Neural cell (in vitro differentiated cells): ENCODE data around the gene BUB3. TPM values are rescaled to one million over a fixed set of nuclear protein-coding genes. Genes with fewer than 3 reads are reported as not detected.
A peak's percentile ranks its signal among the peaks of the same experiment; 100 is the strongest.

Experiments used
- H2AFZ ChIP-seq: fragments of 200-600, 300-800 bp; sonication (generic), shearing (Covaris generic); 2 replicates; pipeline ENCODE4 v1.6.0; 2014; ENCODE audit warnings: low read depth, mild to moderate bottlenecking, antibody characterized with exemption, low read length, moderate library complexity
- H3F3A ChIP-seq: fragments of 200-600 bp; shearing (Covaris generic); 2 replicates; pipeline ENCODE4 v1.6.1; 2016; ENCODE audit warnings: mild to moderate bottlenecking, moderate library complexity, mixed read lengths, antibody characterized with exemption, low read length; ENCODE audit not compliant: insufficient read depth, poor library complexity, severe bottlenecking
- H3K27ac ChIP-seq: fragments of 200-600, 300-800 bp; sonication (generic), shearing (Covaris generic); 2 replicates; pipeline ENCODE4 v1.5.1; 2014; ENCODE audit warnings: mild to moderate bottlenecking, low read length, moderate library complexity
- H3K27me3 ChIP-seq: fragments of 300-800, 200-600 bp; sonication (generic), shearing (Covaris generic); 2 replicates; pipeline ENCODE4 v1.6.0; 2014; ENCODE audit warnings: mild to moderate bottlenecking, low read depth, low read length, moderate library complexity; ENCODE audit not compliant: insufficient read depth
- H3K36me3 ChIP-seq: fragments of 300-800, 200-600 bp; sonication (generic), shearing (Covaris generic); 2 replicates; pipeline ENCODE4 v1.5.1; 2014; ENCODE audit warnings: mild to moderate bottlenecking, antibody characterized with exemption, low read length, moderate library complexity; ENCODE audit not compliant: insufficient read depth
- H3K4me2 ChIP-seq: fragments of 300-800, 200-600 bp; sonication (generic), shearing (Covaris generic); 2 replicates; pipeline ENCODE4 v1.6.0; 2014; ENCODE audit warnings: mild to moderate bottlenecking, low read length
- H3K4me3 ChIP-seq: fragments of 300-800, 200-600 bp; sonication (generic), shearing (Covaris generic); 2 replicates; pipeline ENCODE4 v1.5.1; 2014; ENCODE audit warnings: mild to moderate bottlenecking, low read length, moderate library complexity
- H3K79me2 ChIP-seq: fragments of 200-600 bp; shearing (Covaris generic); replicated peaks from 2 replicates; pipeline ENCODE4 v1.6.0; 2014; ENCODE audit warnings: mild to moderate bottlenecking, low read length, moderate library complexity; ENCODE audit not compliant: insufficient read depth
- H3K9ac ChIP-seq: fragments of 300-800, 200-600 bp; sonication (generic), shearing (Covaris generic); 2 replicates; pipeline ENCODE4 v1.6.1; 2016; ENCODE audit warnings: mild to moderate bottlenecking, low read length, mixed read lengths
- H3K9me2 ChIP-seq: fragments of 200-600 bp; shearing (Covaris generic); 2 replicates; pipeline ENCODE4 v1.6.1; 2016; ENCODE audit warnings: mild to moderate bottlenecking, low read length, mixed read lengths; ENCODE audit not compliant: insufficient read depth
- H3K9me3 ChIP-seq: fragments of 200-600, 300-800 bp; sonication (generic), shearing (Covaris generic); 2 replicates; pipeline ENCODE4 v1.6.1; 2016; ENCODE audit warnings: mild to moderate bottlenecking, mixed run types, low read length, moderate library complexity, mixed read lengths
- H4K20me1 ChIP-seq: fragments of 200-600 bp; shearing (Covaris generic); 2 replicates; pipeline ENCODE4 v1.6.1; 2016; ENCODE audit warnings: mild to moderate bottlenecking, mixed run types; ENCODE audit not compliant: insufficient read depth
- EP300 ChIP-seq: fragments of 450-650 bp; conservative IDR thresholded peaks from 2 replicates; pipeline ENCODE4 v1.6.1; 2014; ENCODE audit warnings: antibody characterized with exemption, mild to moderate bottlenecking, moderate library complexity; ENCODE audit not compliant: poor library complexity, severe bottlenecking
- EZH2 ChIP-seq: fragments of 200-600, 300-800 bp; shearing (Covaris generic), sonication (generic); IDR thresholded peaks from 2 replicates; pipeline ENCODE4 v1.6.1; 2014; ENCODE audit warnings: antibody characterized with exemption, low read length, borderline replicate concordance, mild to moderate bottlenecking; ENCODE audit not compliant: insufficient read depth, poor library complexity, severe bottlenecking
- MXI1 ChIP-seq: fragments of 450-650 bp; conservative IDR thresholded peaks from 2 replicates; pipeline ENCODE4 v1.6.1; 2014; ENCODE audit warnings: antibody characterized with exemption, mild to moderate bottlenecking; ENCODE audit not compliant: poor library complexity, severe bottlenecking
- POLR2AphosphoS5 ChIP-seq: IDR thresholded peaks from 2 replicates; pipeline ENCODE4 v1.6.1; 2012
- RAD21 ChIP-seq: fragments of 450-650 bp; conservative IDR thresholded peaks from 2 replicates; pipeline ENCODE4 v1.6.1; 2014; ENCODE audit warnings: antibody characterized with exemption, mild to moderate bottlenecking, moderate library complexity
- REST ChIP-seq: IDR thresholded peaks from 2 replicates; pipeline ENCODE4 v1.6.1; 2012; ENCODE audit warnings: borderline replicate concordance
- SMC3 ChIP-seq: fragments of 450-650 bp; conservative IDR thresholded peaks from 2 replicates; pipeline ENCODE4 v1.6.1; 2014; ENCODE audit warnings: antibody characterized with exemption, mild to moderate bottlenecking, moderate library complexity; ENCODE audit not compliant: poor library complexity
- TAF1 ChIP-seq: IDR thresholded peaks from 2 replicates; pipeline ENCODE4 v1.6.1; 2012; ENCODE audit warnings: low read depth
- polyA minus RNA-seq: library from RNA; depleted of rRNA, polyadenylated mRNA; stranded (reverse); fragments of >200 nt; gene quantifications from 2 replicates; pipeline ENCODE4 v1.2.3, GENCODE V29; 2014
- polyA plus RNA-seq: library from polyadenylated mRNA; depleted of rRNA; stranded (reverse); fragments of >200 nt; gene quantifications from 2 replicates; pipeline ENCODE4 v1.2.3, GENCODE V29; 2014
- TF ChIP-seq, protein P1 (sequence below): fragments of 450-650 bp; IDR thresholded peaks from 2 replicates; pipeline ENCODE4 v1.5.1; 2014; ENCODE audit warnings: antibody characterized with exemption, mild to moderate bottlenecking, moderate library complexity; ENCODE audit not compliant: poor library complexity, severe bottlenecking

Gene BUB3, protein sequence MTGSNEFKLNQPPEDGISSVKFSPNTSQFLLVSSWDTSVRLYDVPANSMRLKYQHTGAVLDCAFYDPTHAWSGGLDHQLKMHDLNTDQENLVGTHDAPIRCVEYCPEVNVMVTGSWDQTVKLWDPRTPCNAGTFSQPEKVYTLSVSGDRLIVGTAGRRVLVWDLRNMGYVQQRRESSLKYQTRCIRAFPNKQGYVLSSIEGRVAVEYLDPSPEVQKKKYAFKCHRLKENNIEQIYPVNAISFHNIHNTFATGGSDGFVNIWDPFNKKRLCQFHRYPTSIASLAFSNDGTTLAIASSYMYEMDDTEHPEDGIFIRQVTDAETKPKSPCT
- polyA plus RNA-seq: 127 and 162 TPM in 2 replicates
- 140 and 152 TPM in 2 replicates for polyA minus RNA-seq

DNA sequence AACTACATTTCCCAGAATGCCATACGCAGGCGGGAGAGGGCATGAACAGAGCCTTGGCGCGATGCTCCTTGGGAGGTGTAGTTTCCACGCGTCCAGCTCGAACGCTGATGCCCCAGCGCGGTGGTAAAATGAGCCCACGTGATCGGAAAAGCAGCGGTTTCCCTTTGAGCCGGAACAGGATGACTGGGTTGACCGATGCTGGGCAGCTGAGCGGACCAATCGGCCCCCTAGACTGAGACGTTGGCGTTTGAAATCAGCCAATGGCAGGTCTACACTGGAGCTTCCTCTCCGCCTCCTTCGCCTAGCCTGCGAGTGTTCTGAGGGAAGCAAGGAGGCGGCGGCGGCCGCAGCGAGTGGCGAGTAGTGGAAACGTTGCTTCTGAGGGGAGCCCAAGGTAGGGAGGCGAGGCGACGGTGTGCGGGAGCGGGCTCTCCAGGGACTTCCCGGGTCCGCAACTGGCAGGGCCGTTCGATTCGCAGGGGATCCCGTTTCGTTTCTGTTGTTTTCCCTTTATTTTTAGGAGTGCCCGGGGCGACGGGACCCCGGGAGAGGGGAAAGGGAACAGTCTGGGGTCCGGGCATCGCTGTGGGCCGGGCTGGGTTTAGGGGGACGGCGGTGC is at the start of gene BUB3:
BUB3 (plus strand) TSS at position 311 of the 619 bp plus-strand sequence. CDS start 516 bp downstream, outside the sequence.
- peak within 1 kb of the TSS; percentile 84 for H3K9ac ChIP-seq
- H3K9me3 ChIP-seq: no peaks in the 10 kb centered on the region
- no peaks in the 10 kb centered on the region for H3K9me2 ChIP-seq
- TF ChIP-seq POLR2AphosphoS5 (peak; percentile 90), MXI1 (peak; percentile 42), TAF1 (peak; percentile 72), REST (no peak), EZH2 (no peak), RAD21 (peak; percentile 59), EP300 (no peak), SMC3 (peak; percentile 65)
- TF ChIP-seq, protein P1, sequence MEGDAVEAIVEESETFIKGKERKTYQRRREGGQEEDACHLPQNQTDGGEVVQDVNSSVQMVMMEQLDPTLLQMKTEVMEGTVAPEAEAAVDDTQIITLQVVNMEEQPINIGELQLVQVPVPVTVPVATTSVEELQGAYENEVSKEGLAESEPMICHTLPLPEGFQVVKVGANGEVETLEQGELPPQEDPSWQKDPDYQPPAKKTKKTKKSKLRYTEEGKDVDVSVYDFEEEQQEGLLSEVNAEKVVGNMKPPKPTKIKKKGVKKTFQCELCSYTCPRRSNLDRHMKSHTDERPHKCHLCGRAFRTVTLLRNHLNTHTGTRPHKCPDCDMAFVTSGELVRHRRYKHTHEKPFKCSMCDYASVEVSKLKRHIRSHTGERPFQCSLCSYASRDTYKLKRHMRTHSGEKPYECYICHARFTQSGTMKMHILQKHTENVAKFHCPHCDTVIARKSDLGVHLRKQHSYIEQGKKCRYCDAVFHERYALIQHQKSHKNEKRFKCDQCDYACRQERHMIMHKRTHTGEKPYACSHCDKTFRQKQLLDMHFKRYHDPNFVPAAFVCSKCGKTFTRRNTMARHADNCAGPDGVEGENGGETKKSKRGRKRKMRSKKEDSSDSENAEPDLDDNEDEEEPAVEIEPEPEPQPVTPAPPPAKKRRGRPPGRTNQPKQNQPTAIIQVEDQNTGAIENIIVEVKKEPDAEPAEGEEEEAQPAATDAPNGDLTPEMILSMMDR: peak; percentile 64
- H3F3A ChIP-seq: no peaks in the 10 kb centered on the region
- H3K36me3 ChIP-seq: peaks cover 11% of the 10 kb centered on the region
- H3K4me3 ChIP-seq: peak within 1 kb of the TSS; percentile 79
- peak within 1 kb of the TSS; percentile 83 for H2AFZ ChIP-seq
- peak within 1 kb of the TSS; percentile 11 for H3K4me2 ChIP-seq
- peak within 1 kb of the TSS; percentile 53 for H3K27ac ChIP-seq
- no peaks in the 10 kb centered on the region for H4K20me1 ChIP-seq
- H3K79me2 ChIP-seq: peaks cover 24% of the 10 kb centered on the region
- H3K27me3 ChIP-seq: peaks cover 44% of the 10 kb centered on the region

- Histone ChIP-seq H2AFZ (no peak overlapping the region), H3K9ac (no peak overlapping the region), H3K36me3 (no peaks in the 10 kb centered on the region), H4K20me1 (no peaks in the 10 kb centered on the region), H3K27me3 (no peaks in the 10 kb centered on the region), H3K9me3 (no peaks in the 10 kb centered on the region), H3K79me2 (no peaks in the 10 kb centered on the region), H3K4me2 (no peak overlapping the region), H3K9me2 (no peaks in the 10 kb centered on the region), H3K27ac (no peak overlapping the region), H3K4me3 (no peak overlapping the region), H3F3A (no peaks in the 10 kb centered on the region)
- TF ChIP-seq POLR2AphosphoS5 (no peak), RAD21 (no peak), MXI1 (no peak), EZH2 (no peak), SMC3 (no peak), EP300 (no peak), TAF1 (no peak), REST (no peak)
- TF ChIP-seq, protein P1: no peak
These were observed 44.7 kb upstream of the BUB3 start for GRCh38 chr10:123109466-123109865.
